ENCODE data around the gene BRWD1.

Gene BRWD1

GRCh38 chr21:39313571-39314142, at the start of gene BRWD1:
Gene BRWD1, minus strand, starts transcription at chr21:39313632. Its CDS starts 141 bp downstream, at chr21:39313491.
- peak; percentile 80 for DNase-seq

- DNase-seq: no peak
These were observed 49.3 kb upstream of the BRWD1 start for GRCh38 chr21:39362733-39363132.

DNA sequence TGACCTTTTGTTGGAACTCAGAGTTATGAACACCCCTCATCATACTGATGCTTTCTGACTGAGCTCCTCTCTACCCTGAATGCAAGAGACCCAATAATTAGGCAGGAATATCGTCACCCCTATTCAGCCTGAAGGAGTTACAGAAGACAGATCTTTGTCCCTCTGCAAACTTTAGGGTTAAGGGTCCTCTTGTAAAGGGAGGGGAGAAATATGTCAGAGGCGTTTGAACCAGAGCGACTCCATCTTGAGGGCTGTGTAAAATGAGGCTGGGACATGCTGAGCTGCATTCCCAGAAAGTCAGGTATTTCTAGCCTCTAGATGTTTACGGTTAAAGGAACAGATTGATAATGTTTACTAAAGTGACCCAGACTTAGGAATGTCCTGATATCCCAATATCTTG, 46.0 kb upstream of the BRWD1 start:
- DNase-seq: no peak

DNA sequence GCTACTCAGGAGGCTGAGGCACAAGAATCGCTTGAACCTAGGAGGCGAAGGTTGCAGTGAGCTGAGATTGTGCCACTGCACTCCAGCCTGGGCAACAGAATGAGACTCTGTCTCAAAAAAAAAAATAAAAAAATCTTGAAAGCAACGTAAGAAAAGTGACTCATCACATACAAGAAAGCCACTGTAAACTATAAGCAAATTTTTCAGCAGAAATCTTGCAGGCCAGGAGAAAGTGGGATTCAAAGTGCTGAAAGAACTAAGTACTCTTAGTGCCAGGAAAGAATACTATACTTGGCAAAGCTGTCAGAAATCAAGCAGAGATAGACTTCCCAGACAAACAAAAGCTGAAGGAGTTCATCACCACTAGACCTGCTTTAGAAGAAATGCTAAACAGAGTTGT, 39.9 kb upstream of the BRWD1 start:
- no peak for DNase-seq

DNA sequence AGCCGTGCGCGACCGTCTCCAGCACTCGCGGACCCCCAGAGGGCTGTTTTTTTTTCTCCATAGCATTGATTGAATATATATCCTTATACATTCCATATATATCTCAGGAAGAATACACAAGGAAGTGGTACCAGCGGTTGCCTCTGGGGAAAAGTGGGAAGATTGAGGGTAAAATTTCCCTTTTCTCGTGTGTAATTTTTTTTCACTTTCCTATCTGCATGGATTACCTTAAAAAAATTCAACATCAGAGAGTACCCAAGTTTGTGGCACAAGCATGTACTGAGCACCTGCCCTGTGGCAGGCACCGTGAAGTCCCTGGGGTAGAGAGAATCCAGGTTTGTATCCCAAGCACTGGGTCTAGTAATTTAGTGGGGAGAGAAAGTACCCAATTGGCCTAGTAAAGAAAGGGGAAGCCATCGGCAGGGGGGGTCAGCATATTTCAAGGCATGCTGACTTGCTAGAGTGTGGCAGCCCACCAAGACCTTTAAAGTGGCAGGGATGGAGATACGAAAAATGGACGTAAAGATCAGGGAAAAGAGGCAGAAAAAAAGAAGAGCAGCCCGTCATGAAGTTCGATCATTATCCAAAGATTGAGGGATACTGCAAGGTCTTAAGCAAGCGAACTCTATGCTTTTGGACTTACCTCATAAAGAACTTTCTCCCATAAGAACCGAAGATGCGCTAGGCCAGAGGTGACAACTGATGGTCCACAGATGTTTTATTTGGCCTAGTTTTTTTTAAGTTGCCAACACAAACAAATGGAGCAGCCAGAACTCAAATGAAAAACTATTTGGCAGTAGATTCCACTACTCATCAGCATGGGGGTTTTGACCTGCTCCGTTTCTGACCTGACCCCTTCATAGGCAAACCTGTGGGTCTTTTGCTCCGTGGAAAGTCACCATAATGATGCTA, 36.9 kb upstream of the BRWD1 start:
- DNase-seq: no peak

GRCh38 chr21:39349211-39350093, 36.0 kb upstream of the BRWD1 start:
- DNase-seq: peak; percentile 96

GRCh38 chr21:39348355-39349210, 35.2 kb upstream of the BRWD1 start, which contains the start of gene HMGN1:
Gene HMGN1, minus strand, starts transcription at chr21:39349088. Its CDS starts 171 bp downstream, at chr21:39348917.
- peak; percentile 81 for DNase-seq

DNA sequence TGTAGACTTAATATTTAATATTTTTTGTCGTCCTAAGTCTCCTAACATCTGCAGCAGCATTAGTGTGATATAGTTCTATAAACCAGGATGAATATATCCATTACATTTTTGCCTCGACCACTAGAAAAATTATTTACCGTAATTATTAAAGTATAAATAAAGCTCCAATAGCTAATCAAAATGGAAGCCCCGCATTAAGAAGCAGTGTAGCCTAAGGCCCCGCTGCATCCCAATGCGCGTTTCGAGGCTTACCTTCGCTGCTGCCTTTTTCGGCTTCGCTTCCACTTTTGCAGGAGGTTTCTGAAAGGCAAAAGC, 34.6 kb upstream of the BRWD1 start:
- no peak for DNase-seq

GRCh38 chr21:39347537-39347936, 34.1 kb upstream of the BRWD1 start:
- no peak for DNase-seq

- no peak for DNase-seq
These were observed 33.4 kb upstream of the BRWD1 start for GRCh38 chr21:39346671-39347331.

- DNase-seq: no peak
These were observed 32.8 kb upstream of the BRWD1 start for GRCh38 chr21:39346206-39346605.

DNA sequence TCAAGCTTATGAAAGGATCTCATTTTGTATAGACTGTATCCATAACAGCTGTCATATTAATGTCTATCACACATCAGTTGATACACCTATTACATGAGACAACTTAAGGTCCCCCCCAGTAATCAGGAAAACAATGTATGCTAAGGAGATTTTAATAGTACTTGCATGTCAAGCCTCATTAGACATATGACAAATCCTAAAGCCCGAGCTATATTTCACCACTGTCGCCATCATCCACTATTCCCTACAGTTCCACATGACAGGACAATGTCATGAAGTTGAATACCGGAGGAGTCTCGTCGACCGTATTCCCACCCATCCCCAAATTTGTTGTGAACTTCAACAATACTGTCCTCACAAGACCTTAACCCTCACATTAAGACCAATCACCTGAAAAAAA, 32.0 kb upstream of the BRWD1 start:
- no peak for DNase-seq

- no peak for DNase-seq
These were observed 31.4 kb upstream of the BRWD1 start for GRCh38 chr21:39344848-39345247.

GRCh38 chr21:39341249-39341923, 28.0 kb upstream of the BRWD1 start:
- DNase-seq: no peak

DNA sequence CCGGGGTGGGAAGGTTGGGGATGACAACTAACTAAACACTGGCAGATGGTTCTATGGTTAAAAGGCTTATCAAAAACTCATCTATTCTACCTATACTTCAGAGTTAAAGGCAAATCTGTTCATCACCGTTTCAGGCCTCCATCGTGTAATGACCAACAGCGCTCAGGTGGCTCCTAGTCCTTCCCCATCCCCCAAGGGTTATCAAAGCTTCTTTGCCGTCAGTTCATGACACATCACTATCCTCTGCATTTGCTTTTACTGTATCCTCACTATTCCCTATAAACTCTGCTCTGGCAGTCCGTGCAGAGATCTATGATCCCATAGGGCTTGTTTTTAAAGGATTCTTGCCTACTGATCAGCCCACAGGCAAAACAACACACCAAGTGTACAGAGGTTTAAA, 27.3 kb upstream of the BRWD1 start:
- DNase-seq: no peak

DNA sequence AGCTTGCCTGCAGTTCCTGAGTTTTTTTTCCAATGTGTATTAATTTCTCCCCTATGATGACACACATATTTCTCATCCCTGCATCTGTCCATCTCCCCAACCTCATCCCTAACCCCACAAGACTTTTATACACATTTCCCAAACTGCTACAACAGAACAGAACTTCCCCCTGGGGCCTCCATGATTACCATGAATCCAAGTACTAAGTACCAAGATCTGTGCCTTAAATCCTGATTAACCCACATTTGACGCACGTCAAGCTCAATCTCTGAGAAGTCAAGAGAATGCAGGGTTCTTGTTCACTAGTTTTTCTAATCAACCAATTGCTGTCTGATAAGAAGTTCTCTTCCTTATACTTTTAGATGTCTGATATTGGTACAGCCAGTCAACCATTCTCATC, 25.8 kb upstream of the BRWD1 start:
- no peak for DNase-seq

DNA sequence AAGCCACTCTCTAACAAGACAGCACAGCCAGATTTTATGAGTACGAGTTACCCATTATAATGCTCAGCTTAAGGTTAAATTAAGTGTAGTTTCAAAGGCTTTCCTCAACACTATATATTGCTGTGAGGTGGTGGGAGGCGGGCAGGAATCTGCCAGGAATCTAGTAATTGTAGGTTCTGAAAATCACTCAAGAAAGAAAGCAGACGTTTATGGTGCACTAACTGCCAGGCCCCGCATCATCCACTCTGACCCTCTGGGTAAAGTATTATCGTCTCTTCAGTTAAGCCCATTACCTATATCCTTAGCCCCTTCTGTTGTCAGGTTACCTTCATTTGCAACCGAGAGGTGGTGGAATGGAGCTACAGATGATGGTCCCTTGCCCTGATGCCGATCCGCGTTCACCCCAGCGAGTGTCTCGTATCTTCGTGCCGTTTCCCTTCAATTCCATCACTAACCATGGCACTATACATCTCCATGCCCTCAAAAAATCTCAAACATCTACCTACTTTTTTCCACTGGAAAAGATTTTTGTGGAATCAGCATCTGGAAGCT, 23.1 kb upstream of the BRWD1 start:
- no peak for DNase-seq

- DNase-seq: no peak
These were observed 21.2 kb upstream of the BRWD1 start for GRCh38 chr21:39334611-39335010.

GRCh38 chr21:39332175-39332574, 18.7 kb upstream of the BRWD1 start:
- no peak for DNase-seq

DNA sequence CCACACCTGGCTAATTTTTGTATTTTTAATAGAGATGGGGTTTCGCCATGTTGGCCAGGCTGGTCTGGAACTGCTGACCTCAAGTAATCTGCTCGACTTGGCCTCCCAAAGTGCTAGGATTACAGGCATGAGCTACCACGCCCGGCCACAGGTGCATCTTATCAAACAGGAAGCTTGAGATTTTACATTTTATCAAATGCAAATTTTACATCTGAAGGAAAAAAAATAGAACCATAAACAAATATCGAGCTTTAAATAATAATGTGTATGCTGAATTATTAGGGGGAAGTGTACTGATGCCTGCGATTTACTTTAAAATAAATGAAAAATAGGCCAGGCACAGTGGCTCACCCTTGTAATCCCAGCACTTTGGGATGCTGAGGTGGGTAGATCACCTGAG, 16.6 kb upstream of the BRWD1 start:
- DNase-seq: no peak

GRCh38 chr21:39327727-39328126, 14.3 kb upstream of the BRWD1 start:
- DNase-seq: no peak
